SU-DHL-6 (cell line): Measurements from ENCODE around the gene CETP.

Experiments used
- H2AFZ ChIP-seq: fragments of 200-600 bp; sonication (generic); 2 replicates; pipeline ENCODE4 v1.6.1; 2014; ENCODE audit warnings: low read depth, mild to moderate bottlenecking, moderate library complexity, mixed read lengths, antibody characterized with exemption, low read length; ENCODE audit not compliant: severe bottlenecking
- H3F3A ChIP-seq: fragments of 200-600 bp; shearing (Covaris generic); 2 replicates; pipeline ENCODE4 v1.6.0; 2016; ENCODE audit warnings: antibody characterized with exemption, mild to moderate bottlenecking; ENCODE audit not compliant: insufficient read depth
- H3K27ac ChIP-seq: fragments of 200-600 bp; sonication (generic); 2 replicates; pipeline ENCODE4 v1.5.1; 2016; ENCODE audit warnings: low read depth, mild to moderate bottlenecking, low read length, moderate library complexity, mixed read lengths
- H3K27me3 ChIP-seq: fragments of 200-600 bp; sonication (generic), shearing (Covaris generic); 2 replicates; pipeline ENCODE4 v1.6.0; 2014; ENCODE audit warnings: mild to moderate bottlenecking, low read length
- H3K36me3 ChIP-seq: fragments of 200-600 bp; sonication (generic); 2 replicates; pipeline ENCODE4 v1.6.1; 2014; ENCODE audit warnings: mild to moderate bottlenecking, low read length, mixed read lengths
- H3K4me2 ChIP-seq: fragments of 300-600, 200-600 bp; shearing (Covaris generic), sonication (generic); 2 replicates; pipeline ENCODE4 v1.6.0; 2014; ENCODE audit warnings: low read length, low read depth, mild to moderate bottlenecking; ENCODE audit not compliant: poor library complexity, severe bottlenecking
- H3K4me3 ChIP-seq: fragments of 200-600 bp; sonication (generic); 2 replicates; pipeline ENCODE4 v1.5.1; 2014; ENCODE audit warnings: antibody characterized with exemption, low read length, mild to moderate bottlenecking, mixed read lengths; ENCODE audit not compliant: insufficient read depth, poor library complexity, severe bottlenecking
- H3K79me2 ChIP-seq: fragments of 200-600 bp; sonication (generic); 2 replicates; pipeline ENCODE4 v1.6.1; 2014; ENCODE audit warnings: mild to moderate bottlenecking, low read length, moderate library complexity; ENCODE audit not compliant: insufficient read depth
- H3K9ac ChIP-seq: fragments of 200-600 bp; sonication (generic); 2 replicates; pipeline ENCODE4 v1.7.0; 2014; ENCODE audit warnings: mild to moderate bottlenecking, low read length
- H3K9me2 ChIP-seq: fragments of 200-600 bp; sonication (generic); replicated peaks from 2 replicates; pipeline ENCODE4 v1.6.1; 2014; ENCODE audit warnings: low read length; ENCODE audit not compliant: insufficient read depth
- H3K9me3 ChIP-seq: fragments of 200-600 bp; sonication (generic); 2 replicates; pipeline ENCODE4 v1.6.1; 2014; ENCODE audit warnings: low read length, mixed read lengths; ENCODE audit not compliant: insufficient read depth
- H4K20me1 ChIP-seq: fragments of 200-600 bp; sonication (generic); 2 replicates; pipeline ENCODE4 v1.6.1; 2014; ENCODE audit warnings: low read depth, mild to moderate bottlenecking, antibody characterized with exemption, low read length, moderate library complexity, mixed read lengths
- EZH2phosphoT487 ChIP-seq: fragments of 200-600 bp; sonication (generic), shearing (Covaris generic); conservative IDR thresholded peaks from 2 replicates; pipeline ENCODE4 v1.6.1; 2018; ENCODE audit warnings: mild to moderate bottlenecking, antibody characterized with exemption, low read length, moderate library complexity, mixed read lengths
- TF ChIP-seq, protein P1 (sequence below): fragments of 200-600 bp; sonication (generic); IDR thresholded peaks from one replicate; pipeline ENCODE4 v1.5.1; 2017; ENCODE audit warnings: antibody characterized with exemption, mild to moderate bottlenecking, low read length, moderate library complexity; ENCODE audit not compliant: insufficient read depth, poor library complexity, severe bottlenecking

The CETP gene

DNA sequence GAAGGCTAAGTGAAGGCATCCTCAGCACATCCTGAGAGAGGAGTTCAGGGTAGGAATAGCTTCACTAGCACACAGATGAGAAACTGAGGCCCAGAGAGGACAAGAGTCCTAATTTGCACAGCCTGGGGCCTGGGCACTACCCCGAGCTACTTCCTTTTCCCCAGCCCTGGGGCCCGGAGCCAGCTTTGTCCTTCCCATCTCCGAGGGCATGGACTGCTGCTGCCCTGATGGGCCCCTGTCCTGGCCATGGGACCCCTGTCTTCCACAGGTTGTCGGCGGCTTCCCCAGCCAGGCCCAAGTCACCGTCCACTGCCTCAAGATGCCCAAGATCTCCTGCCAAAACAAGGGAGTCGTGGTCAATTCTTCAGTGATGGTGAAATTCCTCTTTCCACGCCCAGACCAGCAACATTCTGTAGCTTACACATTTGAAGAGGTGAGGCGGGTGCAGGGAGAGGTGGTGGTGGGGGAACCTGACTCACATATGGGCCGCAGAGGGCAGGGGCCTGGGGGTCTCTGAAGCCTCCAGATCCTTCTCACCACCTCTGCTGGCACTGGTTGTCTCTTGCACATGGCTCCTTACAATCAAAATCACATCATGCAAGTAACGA, 16.2 kb downstream of the CETP start:
- no peak overlapping the region for H3K4me3 ChIP-seq
- no peaks in the 10 kb centered on the region for H3K9me2 ChIP-seq
- no peaks in the 10 kb centered on the region for H4K20me1 ChIP-seq
- no peaks in the 10 kb centered on the region for H3F3A ChIP-seq
- no peak overlapping the region for H2AFZ ChIP-seq
- H3K9me3 ChIP-seq: no peaks in the 10 kb centered on the region
- TF ChIP-seq, protein P1, sequence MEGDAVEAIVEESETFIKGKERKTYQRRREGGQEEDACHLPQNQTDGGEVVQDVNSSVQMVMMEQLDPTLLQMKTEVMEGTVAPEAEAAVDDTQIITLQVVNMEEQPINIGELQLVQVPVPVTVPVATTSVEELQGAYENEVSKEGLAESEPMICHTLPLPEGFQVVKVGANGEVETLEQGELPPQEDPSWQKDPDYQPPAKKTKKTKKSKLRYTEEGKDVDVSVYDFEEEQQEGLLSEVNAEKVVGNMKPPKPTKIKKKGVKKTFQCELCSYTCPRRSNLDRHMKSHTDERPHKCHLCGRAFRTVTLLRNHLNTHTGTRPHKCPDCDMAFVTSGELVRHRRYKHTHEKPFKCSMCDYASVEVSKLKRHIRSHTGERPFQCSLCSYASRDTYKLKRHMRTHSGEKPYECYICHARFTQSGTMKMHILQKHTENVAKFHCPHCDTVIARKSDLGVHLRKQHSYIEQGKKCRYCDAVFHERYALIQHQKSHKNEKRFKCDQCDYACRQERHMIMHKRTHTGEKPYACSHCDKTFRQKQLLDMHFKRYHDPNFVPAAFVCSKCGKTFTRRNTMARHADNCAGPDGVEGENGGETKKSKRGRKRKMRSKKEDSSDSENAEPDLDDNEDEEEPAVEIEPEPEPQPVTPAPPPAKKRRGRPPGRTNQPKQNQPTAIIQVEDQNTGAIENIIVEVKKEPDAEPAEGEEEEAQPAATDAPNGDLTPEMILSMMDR: no peak
- TF ChIP-seq EZH2phosphoT487: no peak
- no peak overlapping the region for H3K9ac ChIP-seq
- no peak overlapping the region for H3K27ac ChIP-seq
- no peaks in the 10 kb centered on the region for H3K79me2 ChIP-seq
- H3K4me2 ChIP-seq: no peak overlapping the region
- H3K36me3 ChIP-seq: no peaks in the 10 kb centered on the region
- no peaks in the 10 kb centered on the region for H3K27me3 ChIP-seq

DNA sequence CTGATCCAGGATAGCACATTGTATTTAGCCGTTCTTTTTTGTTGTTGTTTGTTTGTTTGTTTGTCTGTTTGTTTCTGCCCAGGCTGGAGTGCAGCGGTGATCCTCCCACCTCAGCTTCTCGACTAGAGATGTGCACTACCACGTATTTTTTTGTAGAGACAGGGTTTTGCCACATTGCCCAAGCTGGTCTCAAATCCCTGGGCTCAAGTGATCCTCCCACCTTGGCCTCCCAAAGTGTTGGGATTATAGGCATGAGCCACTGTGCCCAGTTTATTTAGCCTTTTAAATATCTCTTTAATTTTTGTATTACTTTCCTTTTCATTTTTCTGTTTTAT, 18.4 kb downstream of the CETP start:
- H3K4me3 ChIP-seq: no peak overlapping the region
- no peak overlapping the region for H2AFZ ChIP-seq
- no peak overlapping the region for H3K4me2 ChIP-seq

DNA sequence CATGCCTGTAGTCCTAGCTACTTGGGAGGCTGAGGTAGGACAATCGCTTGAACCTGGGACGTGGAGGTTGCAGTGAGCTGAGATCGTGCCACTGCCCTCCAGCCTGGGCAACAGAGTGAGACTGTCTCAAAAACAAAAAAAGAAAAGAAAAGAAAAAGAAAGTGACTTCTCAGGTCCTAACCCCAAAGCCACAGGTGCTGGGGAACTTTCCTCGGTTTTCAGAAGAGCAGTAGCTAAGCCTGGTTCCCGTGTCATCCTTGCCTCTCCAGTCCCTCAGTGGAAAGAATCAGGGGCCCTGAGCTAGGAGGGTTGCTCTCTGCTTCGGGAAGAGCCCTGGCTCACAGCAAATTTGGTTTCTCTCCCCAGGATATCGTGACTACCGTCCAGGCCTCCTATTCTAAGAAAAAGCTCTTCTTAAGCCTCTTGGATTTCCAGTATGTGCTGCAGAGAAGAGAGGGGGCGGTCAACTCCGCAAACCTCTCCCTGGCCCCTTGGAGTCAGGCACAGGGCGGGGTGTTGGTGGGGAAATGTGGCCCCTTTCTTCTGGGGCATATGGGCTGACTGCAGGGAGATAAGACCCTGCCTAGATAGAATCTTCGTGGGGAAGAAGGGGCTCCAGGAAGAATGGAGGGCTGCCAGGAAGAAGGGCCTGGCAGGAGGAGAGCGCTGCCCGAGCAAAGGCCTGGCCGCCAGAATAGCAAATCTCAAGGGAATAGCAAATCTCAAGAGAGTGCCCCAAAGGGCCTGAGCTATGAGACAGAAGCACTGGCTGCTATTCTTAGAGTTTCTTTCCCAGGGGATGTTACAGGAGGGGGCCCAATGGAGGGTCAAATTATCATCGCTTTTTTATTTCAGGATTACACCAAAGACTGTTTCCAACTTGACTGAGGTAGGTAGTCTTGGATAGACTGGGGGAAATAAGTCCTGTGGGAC, 19.3 kb downstream of the CETP start:
- TF ChIP-seq, protein P1: no peak
- TF ChIP-seq EZH2phosphoT487: no peak

More for the DNA sequence above, 18.4 kb downstream of the CETP start:
- H3F3A ChIP-seq: no peaks in the 10 kb centered on the region
- no peaks in the 10 kb centered on the region for H3K79me2 ChIP-seq
- H3K9me3 ChIP-seq: no peaks in the 10 kb centered on the region
- H4K20me1 ChIP-seq: no peaks in the 10 kb centered on the region
- H3K27me3 ChIP-seq: no peaks in the 10 kb centered on the region
- H3K27ac ChIP-seq: no peak overlapping the region
- H3K9ac ChIP-seq: no peak overlapping the region
- H3K9me2 ChIP-seq: no peaks in the 10 kb centered on the region
- no peaks in the 10 kb centered on the region for H3K36me3 ChIP-seq
- TF ChIP-seq, protein P1: no peak
- no peak for TF ChIP-seq EZH2phosphoT487

More for the DNA sequence above, 19.3 kb downstream of the CETP start:
- no peak overlapping the region for H3K4me3 ChIP-seq
- H3F3A ChIP-seq: no peaks in the 10 kb centered on the region
- H3K9ac ChIP-seq: no peak overlapping the region
- H3K9me3 ChIP-seq: no peaks in the 10 kb centered on the region
- H3K79me2 ChIP-seq: no peaks in the 10 kb centered on the region
- no peak overlapping the region for H3K4me2 ChIP-seq
- H4K20me1 ChIP-seq: no peaks in the 10 kb centered on the region
- H3K27ac ChIP-seq: no peak overlapping the region
- no peaks in the 10 kb centered on the region for H3K9me2 ChIP-seq
- H3K27me3 ChIP-seq: no peaks in the 10 kb centered on the region
- no peaks in the 10 kb centered on the region for H3K36me3 ChIP-seq
- H2AFZ ChIP-seq: no peak overlapping the region
